Hepatocyte (in vitro differentiated cells): ENCODE data around the gene TTC23. TPM values are rescaled to one million over a fixed set of nuclear protein-coding genes. Genes with fewer than 3 reads are reported as not detected.

Source experiments
- DNase-seq: peaks from one replicate; pipeline ENCODE4 v3.0.0-alpha.2; 2016; ENCODE audit warnings: low spot score
- H2AFZ ChIP-seq: fragments of 200-600 bp; sonication (generic); 2 replicates; pipeline ENCODE4 v1.6.0; 2016; ENCODE audit warnings: antibody characterized with exemption, mild to moderate bottlenecking
- H3K27ac ChIP-seq: fragments of 200-600 bp; sonication (generic); 2 replicates; pipeline ENCODE4 v1.5.1; 2016; ENCODE audit warnings: mild to moderate bottlenecking
- H3K27me3 ChIP-seq: fragments of 200-600 bp; sonication (generic); 2 replicates; pipeline ENCODE4 v1.6.1; 2016
- H3K36me3 ChIP-seq: fragments of 200-600 bp; sonication (generic); replicated peaks from 2 replicates; pipeline ENCODE4 v1.5.1; 2016; ENCODE audit warnings: low read depth; ENCODE audit not compliant: insufficient read depth
- H3K4me1 ChIP-seq: fragments of 200-600 bp; sonication (generic); 2 replicates; pipeline ENCODE4 v1.5.1; 2016; ENCODE audit warnings: mild to moderate bottlenecking, moderate library complexity; ENCODE audit not compliant: insufficient read depth
- H3K4me2 ChIP-seq: fragments of 200-600 bp; sonication (generic); 2 replicates; pipeline ENCODE4 v1.6.0; 2016
- H3K4me3 ChIP-seq: fragments of 200-600 bp; sonication (generic); 2 replicates; pipeline ENCODE4 v1.5.1; 2016; ENCODE audit warnings: mild to moderate bottlenecking
- H3K79me2 ChIP-seq: fragments of 200-600 bp; sonication (generic); 2 replicates; pipeline ENCODE4 v1.6.0; 2017; ENCODE audit warnings: mild to moderate bottlenecking
- H3K9me2 ChIP-seq: fragments of 200-600 bp; sonication (generic); replicated peaks from 2 replicates; pipeline ENCODE4 v1.6.0; 2017; ENCODE audit warnings: mild to moderate bottlenecking; ENCODE audit not compliant: insufficient read depth
- H3K9me3 ChIP-seq: fragments of 200-600 bp; sonication (generic); 2 replicates; pipeline ENCODE4 v1.5.1; 2016; ENCODE audit warnings: low read depth, mild to moderate bottlenecking
- H4K20me1 ChIP-seq: fragments of 200-600 bp; sonication (generic); 2 replicates; pipeline ENCODE4 v1.6.0; 2016; ENCODE audit warnings: mild to moderate bottlenecking; ENCODE audit not compliant: insufficient read depth, poor library complexity, severe bottlenecking
- EZH2 ChIP-seq: fragments of 200-600 bp; sonication (generic); IDR thresholded peaks from 2 replicates; pipeline ENCODE4 v1.6.1; 2016; ENCODE audit warnings: antibody characterized with exemption, mild to moderate bottlenecking, borderline replicate concordance
- EZH2phosphoT487 ChIP-seq: fragments of 200-600 bp; sonication (generic); IDR thresholded peaks from one replicate; pipeline ENCODE4 v1.6.1; 2018; ENCODE audit warnings: antibody characterized with exemption, mild to moderate bottlenecking, low read depth, moderate library complexity; ENCODE audit not compliant: unreplicated experiment, severe bottlenecking
- WGBS: methylation state at CpG from one replicate; pipeline ENCODE4 v1.1.6; 2016; ENCODE audit warnings: low lambda C conversion rate; ENCODE audit errors: missing lambda C conversion rate; 5-methylcytosine and 5-hydroxymethylcytosine counted together
- polyA plus RNA-seq: library from polyadenylated mRNA; unstranded; fragments of >200 nt; fragmentation: Nextera tagmentation; extraction: Ambion mirVana; gene quantifications from 2 replicates; pipeline ENCODE4 v1.2.1, GENCODE V29; 2016
- total RNA-seq: library from RNA; depleted of rRNA; stranded (reverse); fragments of >200 nt; gene quantifications from 2 replicates; pipeline ENCODE4 v1.2.3, GENCODE V29; 2014
- TF ChIP-seq, protein P1 (sequence below): fragments of 200-600 bp; sonication (generic); IDR thresholded peaks from 2 replicates; pipeline ENCODE4 v1.5.1; 2016; ENCODE audit warnings: antibody characterized with exemption, mild to moderate bottlenecking; ENCODE audit not compliant: poor library complexity

TTC23 gene
- total and polyA plus RNA-seq, 2 experiments from 2014 or later = 31.3 to 46.3 TPM

DNA sequence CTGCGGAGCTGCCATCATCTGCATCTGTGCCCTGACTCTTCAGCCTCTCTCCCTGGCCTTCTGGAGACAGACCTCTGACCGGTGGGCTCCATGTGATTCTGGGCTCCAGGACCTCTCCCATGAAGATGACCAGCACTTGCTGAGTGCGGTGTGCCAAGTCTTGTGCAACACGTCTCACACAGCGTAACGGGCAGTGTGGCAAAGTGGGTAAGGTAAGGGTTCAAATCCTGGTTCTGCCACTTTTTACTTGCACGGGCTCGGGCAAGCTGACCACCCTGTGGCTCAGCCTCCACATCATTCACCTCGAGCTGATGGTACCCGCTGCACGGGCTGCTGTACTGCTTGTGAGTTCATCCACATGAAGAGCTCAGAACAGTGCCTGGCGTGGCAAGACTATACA is 151.0 kb downstream of the TTC23 start:
- no peak for DNase-seq
- no peaks in the 10 kb centered on the region for H3K9me2 ChIP-seq
- no peak overlapping the region for H2AFZ ChIP-seq
- WGBS = 88% methylated on average over 12 of the region's 12 CpGs
- H3K27me3 ChIP-seq = peaks cover 30% of the 10 kb centered on the region
- no peaks in the 10 kb centered on the region for H3K9me3 ChIP-seq
- H3K79me2 ChIP-seq = no peaks in the 10 kb centered on the region
- H3K4me1 ChIP-seq = no peaks in the 10 kb centered on the region
- H3K4me2 ChIP-seq = no peak overlapping the region
- H3K4me3 ChIP-seq = no peak overlapping the region
- no peaks in the 10 kb centered on the region for H4K20me1 ChIP-seq
- no peaks in the 10 kb centered on the region for H3K36me3 ChIP-seq
- H3K27ac ChIP-seq = no peak overlapping the region
- TF ChIP-seq EZH2 (no peak), EZH2phosphoT487 (no peak)
- TF ChIP-seq, protein P1, sequence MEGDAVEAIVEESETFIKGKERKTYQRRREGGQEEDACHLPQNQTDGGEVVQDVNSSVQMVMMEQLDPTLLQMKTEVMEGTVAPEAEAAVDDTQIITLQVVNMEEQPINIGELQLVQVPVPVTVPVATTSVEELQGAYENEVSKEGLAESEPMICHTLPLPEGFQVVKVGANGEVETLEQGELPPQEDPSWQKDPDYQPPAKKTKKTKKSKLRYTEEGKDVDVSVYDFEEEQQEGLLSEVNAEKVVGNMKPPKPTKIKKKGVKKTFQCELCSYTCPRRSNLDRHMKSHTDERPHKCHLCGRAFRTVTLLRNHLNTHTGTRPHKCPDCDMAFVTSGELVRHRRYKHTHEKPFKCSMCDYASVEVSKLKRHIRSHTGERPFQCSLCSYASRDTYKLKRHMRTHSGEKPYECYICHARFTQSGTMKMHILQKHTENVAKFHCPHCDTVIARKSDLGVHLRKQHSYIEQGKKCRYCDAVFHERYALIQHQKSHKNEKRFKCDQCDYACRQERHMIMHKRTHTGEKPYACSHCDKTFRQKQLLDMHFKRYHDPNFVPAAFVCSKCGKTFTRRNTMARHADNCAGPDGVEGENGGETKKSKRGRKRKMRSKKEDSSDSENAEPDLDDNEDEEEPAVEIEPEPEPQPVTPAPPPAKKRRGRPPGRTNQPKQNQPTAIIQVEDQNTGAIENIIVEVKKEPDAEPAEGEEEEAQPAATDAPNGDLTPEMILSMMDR = no peak

DNA sequence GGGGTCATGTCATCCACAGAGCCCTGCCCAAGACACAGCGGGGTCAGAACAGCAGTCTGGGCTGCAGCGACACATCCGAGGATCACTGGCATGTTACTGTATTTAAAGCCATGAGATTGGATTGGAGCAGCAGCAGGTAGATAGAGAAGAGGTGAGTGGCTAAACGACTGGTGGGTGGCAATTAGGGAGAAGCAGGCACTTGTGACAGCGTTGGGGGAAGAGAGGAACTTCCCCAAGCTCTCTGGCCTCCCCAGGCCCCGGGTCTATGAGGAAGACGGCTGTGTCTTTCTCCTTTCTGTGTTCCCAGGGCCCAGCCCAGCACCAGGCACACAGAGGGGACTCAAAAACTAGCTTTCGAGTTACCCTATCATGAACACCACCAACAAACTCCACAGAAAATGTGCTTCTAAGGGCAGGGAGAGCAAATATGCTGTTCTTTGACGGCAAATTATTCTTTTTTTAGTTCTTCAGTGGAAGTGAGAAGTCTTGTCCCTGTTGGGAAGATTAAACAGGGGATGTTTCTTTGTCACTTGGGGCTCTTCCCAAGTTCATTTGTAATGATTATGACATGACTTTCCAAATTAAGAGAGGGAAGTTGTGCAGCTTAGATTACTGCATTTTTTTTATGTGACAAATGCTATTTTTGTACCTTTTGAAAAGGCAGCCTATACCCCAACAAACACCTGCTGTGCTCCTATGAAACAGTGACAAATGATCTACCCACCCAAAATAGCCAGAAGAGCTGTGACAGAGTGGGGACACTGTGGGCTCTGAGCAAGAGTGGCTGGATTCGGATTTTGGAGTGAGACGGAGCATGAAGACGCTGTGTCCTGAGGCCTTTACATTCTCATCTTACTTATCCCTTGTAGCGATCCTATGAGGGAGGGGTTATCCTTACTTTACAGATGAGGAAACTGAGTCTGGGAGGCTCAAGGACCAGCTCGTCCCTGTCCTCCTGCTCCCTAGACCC is 151.7 kb downstream of the TTC23 start:
- no peaks in the 10 kb centered on the region for H3K4me1 ChIP-seq
- no peak for DNase-seq
- H3K27me3 ChIP-seq = peaks cover 23% of the 10 kb centered on the region
- no peak overlapping the region for H3K4me3 ChIP-seq
- no peak for TF ChIP-seq EZH2phosphoT487
- TF ChIP-seq, protein P1 = no peak
- TF ChIP-seq EZH2 = no peak
- H3K9me2 ChIP-seq = no peaks in the 10 kb centered on the region
- H3K9me3 ChIP-seq = no peaks in the 10 kb centered on the region
- H3K4me2 ChIP-seq = no peak overlapping the region
- H4K20me1 ChIP-seq = no peaks in the 10 kb centered on the region
- H3K36me3 ChIP-seq = no peaks in the 10 kb centered on the region
- H3K27ac ChIP-seq = no peak overlapping the region
- no peak overlapping the region for H2AFZ ChIP-seq
- no peaks in the 10 kb centered on the region for H3K79me2 ChIP-seq
- 87% methylated on average over 14 of the region's 14 CpGs for WGBS

DNA sequence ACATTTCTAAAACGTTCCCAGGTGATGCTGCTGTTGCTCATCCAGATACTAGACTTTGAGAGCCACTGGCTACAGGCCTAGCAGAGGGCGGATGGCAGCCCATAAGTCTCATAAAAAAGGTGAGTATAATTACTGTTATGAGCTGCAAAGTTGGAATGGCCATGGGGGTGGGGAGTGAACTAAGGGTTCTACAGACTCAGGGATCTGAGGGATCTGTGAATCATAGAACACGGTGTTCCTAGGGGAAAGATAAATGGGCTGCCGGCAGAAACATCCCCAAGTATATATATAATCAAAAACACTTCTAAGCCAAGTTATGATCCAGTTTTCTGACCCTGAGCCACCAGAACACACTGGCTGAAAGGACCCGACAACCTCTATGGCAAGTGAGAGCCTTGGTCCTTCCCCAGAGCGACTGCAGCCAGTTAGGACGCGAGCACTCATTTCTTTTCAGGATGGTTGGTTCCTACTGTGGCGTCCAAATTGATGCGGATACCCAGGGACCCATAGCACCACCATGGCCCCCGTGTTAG is 152.4 kb downstream of the TTC23 start:
- H4K20me1 ChIP-seq = no peaks in the 10 kb centered on the region
- 88% methylated on average over 11 of the region's 11 CpGs for WGBS
- DNase-seq = no peak
- no peaks in the 10 kb centered on the region for H3K9me3 ChIP-seq
- no peak overlapping the region for H3K4me2 ChIP-seq
- no peaks in the 10 kb centered on the region for H3K9me2 ChIP-seq
- H3K27ac ChIP-seq = no peak overlapping the region
- TF ChIP-seq EZH2 = no peak
- TF ChIP-seq, protein P1 = no peak
- TF ChIP-seq EZH2phosphoT487 = no peak
- no peak overlapping the region for H2AFZ ChIP-seq
- H3K27me3 ChIP-seq = peaks cover 16% of the 10 kb centered on the region
- H3K4me3 ChIP-seq = no peak overlapping the region
- no peaks in the 10 kb centered on the region for H3K4me1 ChIP-seq
- H3K36me3 ChIP-seq = no peaks in the 10 kb centered on the region
- no peaks in the 10 kb centered on the region for H3K79me2 ChIP-seq
